ENCODE data around the gene FARS2. TPM values are rescaled to one million over a fixed set of nuclear protein-coding genes. Genes with fewer than 3 reads are reported as not detected.
A peak's percentile ranks its signal among the peaks of the same experiment; 100 is the strongest.

Gene FARS2
- total and polyA plus RNA-seq, 2 donors (not counting 1 experiment from before 2014, with no cell fraction given): 11.0 to 18.5 TPM

- H3K9ac ChIP-seq (ENCODE audit: insufficient read depth, low read length): no peak overlapping the region
- no peaks in the 10 kb centered on the region for H3K4me1 ChIP-seq (ENCODE audit: control insufficient read depth, extremely low read depth, insufficient read depth, low read length)
- no peaks in the 10 kb centered on the region for H4K20me1 ChIP-seq (ENCODE audit: control insufficient read depth, extremely low read depth, insufficient read depth, low read length)
Measured at GRCh38 chr6:5403609-5404008, 142.3 kb downstream of the FARS2 start.

GRCh38 chr6:5405976-5406375, 144.7 kb downstream of the FARS2 start:
- no peak overlapping the region for H3K27ac ChIP-seq (ENCODE audit: insufficient read depth, low read length)
- H3K4me2 ChIP-seq (ENCODE audit: extremely low read depth, insufficient read depth, low read length): no peak overlapping the region
- DNase-seq (ENCODE audit: low read depth in 2 of 2): no peak
- TF ChIP-seq EZH2 (IDR thresholded peaks at IDR 0.05; ENCODE audit: low read length, missing control alignments): no peak
- no peak for TF ChIP-seq CTCF (conservative IDR thresholded peaks at IDR 0.05 in 1 of 2, IDR thresholded peaks at IDR 0.05 in 1 of 2; ENCODE audit: low read depth in 1 of 2, low read length in 2 of 2)
- H3K4me3 ChIP-seq (replicated peaks in 1 of 4; ENCODE audit: control extremely low read depth in 1 of 4, insufficient read depth in 1 of 4, low read depth in 3 of 4, low read length in 4 of 4): no peak overlapping the region
- H3K9me3 ChIP-seq (ENCODE audit: control insufficient read depth, insufficient read depth, low read depth, low read length): no peaks in the 10 kb centered on the region
- H4K20me1 ChIP-seq (ENCODE audit: control insufficient read depth, extremely low read depth, insufficient read depth, low read length): no peaks in the 10 kb centered on the region
- H3K9ac ChIP-seq (ENCODE audit: insufficient read depth, low read length): no peak overlapping the region
- no peaks in the 10 kb centered on the region for H3K79me2 ChIP-seq (ENCODE audit: control insufficient read depth, insufficient read depth, low read length)
- no peak overlapping the region for H2AFZ ChIP-seq (ENCODE audit: low read length)
- no peaks in the 10 kb centered on the region for H3K4me1 ChIP-seq (ENCODE audit: control insufficient read depth, extremely low read depth, insufficient read depth, low read length)
- no peaks in the 10 kb centered on the region for H3K36me3 ChIP-seq (ENCODE audit: control insufficient read depth, insufficient read depth, low read length)
- H3K27me3 ChIP-seq (ENCODE audit: control insufficient read depth, insufficient read depth, low read length): no peaks in the 10 kb centered on the region

More at GRCh38 chr6:5403609-5404008, 142.3 kb downstream of the FARS2 start:
- Histone ChIP-seq H3K27me3 (ENCODE audit: control insufficient read depth, insufficient read depth, low read length) (no peaks in the 10 kb centered on the region), H3K79me2 (ENCODE audit: control insufficient read depth, insufficient read depth, low read length) (no peaks in the 10 kb centered on the region), H3K4me2 (ENCODE audit: extremely low read depth, insufficient read depth, low read length) (no peak overlapping the region), H2AFZ (ENCODE audit: low read length) (no peak overlapping the region), H3K9me3 (ENCODE audit: control insufficient read depth, insufficient read depth, low read depth, low read length) (no peaks in the 10 kb centered on the region), H3K36me3 (ENCODE audit: control insufficient read depth, insufficient read depth, low read length) (no peaks in the 10 kb centered on the region), H3K27ac (ENCODE audit: insufficient read depth, low read length) (no peak overlapping the region), H3K4me3 (replicated peaks in 1 of 4; ENCODE audit: control extremely low read depth in 1 of 4, insufficient read depth in 1 of 4, low read depth in 3 of 4, low read length in 4 of 4) (no peak overlapping the region)
- no peak for TF ChIP-seq EZH2 (IDR thresholded peaks at IDR 0.05; ENCODE audit: low read length, missing control alignments)
- TF ChIP-seq CTCF (conservative IDR thresholded peaks at IDR 0.05 in 1 of 2, IDR thresholded peaks at IDR 0.05 in 1 of 2; ENCODE audit: low read depth in 1 of 2, low read length in 2 of 2): no peak
- DNase-seq (ENCODE audit: low read depth in 2 of 2): peak in 1 of 2 donors; percentile 27

- H3K27ac ChIP-seq (ENCODE audit: insufficient read depth, low read length): no peak overlapping the region
Measured at GRCh38 chr6:5411414-5411813, 150.1 kb downstream of the FARS2 start.

More at GRCh38 chr6:5411414-5411813, 150.1 kb downstream of the FARS2 start:
- Histone ChIP-seq H3K4me2 (ENCODE audit: extremely low read depth, insufficient read depth, low read length) (no peak overlapping the region), H3K4me1 (ENCODE audit: control insufficient read depth, extremely low read depth, insufficient read depth, low read length) (no peaks in the 10 kb centered on the region), H2AFZ (ENCODE audit: low read length) (no peak overlapping the region), H3K9me3 (ENCODE audit: control insufficient read depth, insufficient read depth, low read depth, low read length) (no peaks in the 10 kb centered on the region), H3K36me3 (ENCODE audit: control insufficient read depth, insufficient read depth, low read length) (no peaks in the 10 kb centered on the region), H3K27me3 (ENCODE audit: control insufficient read depth, insufficient read depth, low read length) (no peaks in the 10 kb centered on the region), H4K20me1 (ENCODE audit: control insufficient read depth, extremely low read depth, insufficient read depth, low read length) (no peaks in the 10 kb centered on the region), H3K79me2 (ENCODE audit: control insufficient read depth, insufficient read depth, low read length) (no peaks in the 10 kb centered on the region), H3K9ac (ENCODE audit: insufficient read depth, low read length) (no peak overlapping the region), H3K4me3 (replicated peaks in 1 of 4; ENCODE audit: control extremely low read depth in 1 of 4, insufficient read depth in 1 of 4, low read depth in 3 of 4, low read length in 4 of 4) (no peak overlapping the region)
- DNase-seq (ENCODE audit: low read depth in 2 of 2): no peak
- TF ChIP-seq CTCF (conservative IDR thresholded peaks at IDR 0.05 in 1 of 2, IDR thresholded peaks at IDR 0.05 in 1 of 2; ENCODE audit: low read depth in 1 of 2, low read length in 2 of 2) (no peak), EZH2 (IDR thresholded peaks at IDR 0.05; ENCODE audit: low read length, missing control alignments) (no peak)

All from fibroblast of lung (primary cell).